Activated naive CD8-positive, alpha-beta T cell treated with anti-CD3 and anti-CD28 coated beads, Interleukin-2, amount 50 U/mL, for 24 hours (primary cell): ENCODE results near the gene ADAM10.
A peak's percentile ranks its signal among the peaks of the same experiment; 100 is the strongest.

Experiments used
- ATAC-seq: fragments of 150-1000 bp; cut with Tn5 transposase; one replicate; pipeline ENCODE4 v1.10.0; 2021
- DNase-seq: peaks from one replicate; pipeline ENCODE4 v3.0.0; 2021
- H3K27ac Mint-ChIP-seq: one replicate; pipeline ENCODE4 v1.8.0; 2021; ENCODE audit warnings: mild to moderate bottlenecking, mixed read lengths
- H3K27me3 Mint-ChIP-seq: one replicate; pipeline ENCODE4 v1.8.0; 2021; ENCODE audit warnings: mixed read lengths
- H3K36me3 Mint-ChIP-seq: one replicate; pipeline ENCODE4 v1.8.0; 2021; ENCODE audit warnings: low read depth, mixed read lengths
- H3K4me1 Mint-ChIP-seq: one replicate; pipeline ENCODE4 v1.8.0; 2021; ENCODE audit warnings: mixed read lengths
- H3K4me3 Mint-ChIP-seq: one replicate; pipeline ENCODE4 v1.8.0; 2021; ENCODE audit warnings: mild to moderate bottlenecking, moderate library complexity, mixed read lengths
- H3K9me3 Mint-ChIP-seq: one replicate; pipeline ENCODE4 v1.8.0; 2021; ENCODE audit warnings: mixed read lengths

ADAM10 gene

GRCh38 chr15:58566029-58566428 lies 183.5 kb downstream of the ADAM10 start:
- DNase-seq (no peak), ATAC-seq (no peak)
- peaks cover 9% of the 10 kb centered on the region for H3K9me3 Mint-ChIP-seq
- H3K4me3 Mint-ChIP-seq = no peak overlapping the region
- H3K4me1 Mint-ChIP-seq = peaks cover 14% of the 10 kb centered on the region
- peaks cover 3% of the 10 kb centered on the region for H3K27me3 Mint-ChIP-seq
- no peak overlapping the region for H3K27ac Mint-ChIP-seq
- H3K36me3 Mint-ChIP-seq = no peaks in the 10 kb centered on the region

- no peak for DNase-seq
- no peak for ATAC-seq
Measured at GRCh38 chr15:58565619-58566018, 183.9 kb downstream of the ADAM10 start.

GRCh38 chr15:58564981-58565380 lies 184.5 kb downstream of the ADAM10 start:
- peaks cover 14% of the 10 kb centered on the region for H3K4me1 Mint-ChIP-seq
- ATAC-seq (no peak), DNase-seq (no peak)
- H3K36me3 Mint-ChIP-seq = no peaks in the 10 kb centered on the region
- peaks cover 3% of the 10 kb centered on the region for H3K27me3 Mint-ChIP-seq
- no peak overlapping the region for H3K27ac Mint-ChIP-seq
- H3K4me3 Mint-ChIP-seq = no peak overlapping the region
- H3K9me3 Mint-ChIP-seq = peaks cover 6% of the 10 kb centered on the region

More at GRCh38 chr15:58565619-58566018, 183.9 kb downstream of the ADAM10 start:
- Mint-ChIP-seq H3K4me1 (peaks cover 14% of the 10 kb centered on the region), H3K9me3 (peaks cover 9% of the 10 kb centered on the region), H3K27me3 (peaks cover 3% of the 10 kb centered on the region), H3K36me3 (no peaks in the 10 kb centered on the region), H3K4me3 (no peak overlapping the region), H3K27ac (no peak overlapping the region)

GRCh38 chr15:58562135-58562534 lies 187.4 kb downstream of the ADAM10 start:
- H3K27ac Mint-ChIP-seq = no peak overlapping the region
- H3K36me3 Mint-ChIP-seq = no peaks in the 10 kb centered on the region
- no peak overlapping the region for H3K4me3 Mint-ChIP-seq
- no peak for DNase-seq
- no peaks in the 10 kb centered on the region for H3K4me1 Mint-ChIP-seq
- ATAC-seq = no peak
- no peaks in the 10 kb centered on the region for H3K9me3 Mint-ChIP-seq
- peaks cover 3% of the 10 kb centered on the region for H3K27me3 Mint-ChIP-seq

- no peaks in the 10 kb centered on the region for H3K36me3 Mint-ChIP-seq
- DNase-seq = no peak
- H3K4me3 Mint-ChIP-seq = no peak overlapping the region
- H3K27me3 Mint-ChIP-seq = peaks cover 3% of the 10 kb centered on the region
- H3K27ac Mint-ChIP-seq = no peak overlapping the region
- no peaks in the 10 kb centered on the region for H3K9me3 Mint-ChIP-seq
- H3K4me1 Mint-ChIP-seq = no peaks in the 10 kb centered on the region
- ATAC-seq = no peak
Measured at GRCh38 chr15:58561321-58561720, 188.2 kb downstream of the ADAM10 start.

GRCh38 chr15:58559904-58560588 lies 189.5 kb downstream of the ADAM10 start:
- Mint-ChIP-seq H3K27me3 (peaks cover 3% of the 10 kb centered on the region), H3K36me3 (no peaks in the 10 kb centered on the region), H3K4me1 (no peaks in the 10 kb centered on the region), H3K4me3 (no peak overlapping the region), H3K27ac (no peak overlapping the region), H3K9me3 (no peaks in the 10 kb centered on the region)
- ATAC-seq = no peak
- no peak for DNase-seq

- DNase-seq (no peak), ATAC-seq (no peak)
- Mint-ChIP-seq H3K4me1 (no peaks in the 10 kb centered on the region), H3K27me3 (peaks cover 3% of the 10 kb centered on the region), H3K27ac (no peak overlapping the region), H3K9me3 (no peaks in the 10 kb centered on the region), H3K36me3 (no peaks in the 10 kb centered on the region), H3K4me3 (no peak overlapping the region)
Measured at GRCh38 chr15:58558777-58559176, 190.7 kb downstream of the ADAM10 start.

- H3K27me3 Mint-ChIP-seq = no peaks in the 10 kb centered on the region
- peaks cover 12% of the 10 kb centered on the region for H3K4me1 Mint-ChIP-seq
- H3K36me3 Mint-ChIP-seq = no peaks in the 10 kb centered on the region
- DNase-seq (no peak), ATAC-seq (no peak)
- no peak overlapping the region for H3K4me3 Mint-ChIP-seq
- no peaks in the 10 kb centered on the region for H3K9me3 Mint-ChIP-seq
- H3K27ac Mint-ChIP-seq = no peak overlapping the region
Measured at GRCh38 chr15:58556541-58556940, 193.0 kb downstream of the ADAM10 start.

- Mint-ChIP-seq H3K36me3 (no peaks in the 10 kb centered on the region), H3K27me3 (no peaks in the 10 kb centered on the region), H3K9me3 (no peaks in the 10 kb centered on the region), H3K4me3 (no peak overlapping the region), H3K4me1 (peaks cover 18% of the 10 kb centered on the region), H3K27ac (no peak overlapping the region)
- ATAC-seq (no peak), DNase-seq (no peak)
Measured at GRCh38 chr15:58556028-58556361, 193.5 kb downstream of the ADAM10 start.

GRCh38 chr15:58555162-58556027 lies 194.1 kb downstream of the ADAM10 start:
- Mint-ChIP-seq H3K27me3 (no peaks in the 10 kb centered on the region), H3K36me3 (no peaks in the 10 kb centered on the region), H3K9me3 (no peaks in the 10 kb centered on the region), H3K4me3 (no peak overlapping the region), H3K4me1 (peaks cover 21% of the 10 kb centered on the region), H3K27ac (no peak overlapping the region)
- DNase-seq (no peak), ATAC-seq (no peak)

- Mint-ChIP-seq H3K27ac (no peak overlapping the region), H3K27me3 (no peaks in the 10 kb centered on the region), H3K9me3 (no peaks in the 10 kb centered on the region), H3K4me3 (no peak overlapping the region), H3K4me1 (peaks cover 24% of the 10 kb centered on the region), H3K36me3 (no peaks in the 10 kb centered on the region)
- DNase-seq (no peak), ATAC-seq (no peak)
Measured at GRCh38 chr15:58554758-58555157, 194.7 kb downstream of the ADAM10 start.

GRCh38 chr15:58553365-58553918 lies 196.1 kb downstream of the ADAM10 start:
- H3K27ac Mint-ChIP-seq = no peak overlapping the region
- ATAC-seq (no peak), DNase-seq (no peak)
- no peaks in the 10 kb centered on the region for H3K9me3 Mint-ChIP-seq
- no peak overlapping the region for H3K4me3 Mint-ChIP-seq
- no peaks in the 10 kb centered on the region for H3K36me3 Mint-ChIP-seq
- H3K4me1 Mint-ChIP-seq = peaks cover 24% of the 10 kb centered on the region
- H3K27me3 Mint-ChIP-seq = no peaks in the 10 kb centered on the region

- Mint-ChIP-seq H3K4me1 (peaks cover 24% of the 10 kb centered on the region), H3K27ac (no peak overlapping the region), H3K36me3 (no peaks in the 10 kb centered on the region), H3K27me3 (no peaks in the 10 kb centered on the region), H3K4me3 (no peak overlapping the region), H3K9me3 (no peaks in the 10 kb centered on the region)
- ATAC-seq (no peak), DNase-seq (no peak)
Measured at GRCh38 chr15:58552505-58553364, 196.8 kb downstream of the ADAM10 start.

GRCh38 chr15:58551764-58552504 lies 197.6 kb downstream of the ADAM10 start:
- Mint-ChIP-seq H3K4me1 (peaks cover 25% of the 10 kb centered on the region), H3K4me3 (no peak overlapping the region), H3K36me3 (no peaks in the 10 kb centered on the region), H3K9me3 (no peaks in the 10 kb centered on the region), H3K27me3 (no peaks in the 10 kb centered on the region), H3K27ac (peak overlapping the region; percentile 87)
- no peak for DNase-seq
- peak; percentile 3 for ATAC-seq
